ENCODE data around the gene MAB21L1. TPM values are rescaled to one million over a fixed set of nuclear protein-coding genes. Genes with fewer than 3 reads are reported as not detected.
A peak's percentile ranks its signal among the peaks of the same experiment; 100 is the strongest.

MAB21L1 gene
- total and polyA plus RNA-seq, 2 experiments from 2014 or later, result 0.78 TPM; not detected in 1

- peak overlapping the region; percentile 63 for H3K4me3 ChIP-seq
- H3K27ac ChIP-seq (ENCODE audit: low read depth), result no peak overlapping the region
- Mint-ChIP-seq H3K36me3 (ENCODE audit: low read depth) (no peaks in the 10 kb centered on the region), H3K4me3 (no peak overlapping the region), H3K9me3 (no peaks in the 10 kb centered on the region), H3K4me1 (peaks cover 37% of the 10 kb centered on the region), H3K27me3 (ENCODE audit: insufficient read depth, low read depth, poor library complexity) (peaks cover 47% of the 10 kb centered on the region), H3K27ac (no peak overlapping the region)
- no peak overlapping the region for H2AFZ ChIP-seq
- no peaks in the 10 kb centered on the region for H3K79me2 ChIP-seq (replicated peaks; ENCODE audit: insufficient read depth)
- H4K20me1 ChIP-seq (replicated peaks; ENCODE audit: insufficient read depth), result peaks cover 17% of the 10 kb centered on the region; the same call in 1 of the 2 replicates
- no peak for TF ChIP-seq ZNF114 (CRISPR knock-in tag; IDR thresholded peaks at IDR 0.05)
- TF ChIP-seq JUNB (IDR thresholded peaks at IDR 0.05; ENCODE audit: unreplicated experiment), result no peak
- TF ChIP-seq EZH2 (IDR thresholded peaks at IDR 0.05; ENCODE audit: low read depth, unreplicated experiment), result no peak
- TF ChIP-seq POLR2AphosphoS5 (IDR thresholded peaks at IDR 0.05; ENCODE audit: low read depth), result no peak
- TF ChIP-seq, protein P1, sequence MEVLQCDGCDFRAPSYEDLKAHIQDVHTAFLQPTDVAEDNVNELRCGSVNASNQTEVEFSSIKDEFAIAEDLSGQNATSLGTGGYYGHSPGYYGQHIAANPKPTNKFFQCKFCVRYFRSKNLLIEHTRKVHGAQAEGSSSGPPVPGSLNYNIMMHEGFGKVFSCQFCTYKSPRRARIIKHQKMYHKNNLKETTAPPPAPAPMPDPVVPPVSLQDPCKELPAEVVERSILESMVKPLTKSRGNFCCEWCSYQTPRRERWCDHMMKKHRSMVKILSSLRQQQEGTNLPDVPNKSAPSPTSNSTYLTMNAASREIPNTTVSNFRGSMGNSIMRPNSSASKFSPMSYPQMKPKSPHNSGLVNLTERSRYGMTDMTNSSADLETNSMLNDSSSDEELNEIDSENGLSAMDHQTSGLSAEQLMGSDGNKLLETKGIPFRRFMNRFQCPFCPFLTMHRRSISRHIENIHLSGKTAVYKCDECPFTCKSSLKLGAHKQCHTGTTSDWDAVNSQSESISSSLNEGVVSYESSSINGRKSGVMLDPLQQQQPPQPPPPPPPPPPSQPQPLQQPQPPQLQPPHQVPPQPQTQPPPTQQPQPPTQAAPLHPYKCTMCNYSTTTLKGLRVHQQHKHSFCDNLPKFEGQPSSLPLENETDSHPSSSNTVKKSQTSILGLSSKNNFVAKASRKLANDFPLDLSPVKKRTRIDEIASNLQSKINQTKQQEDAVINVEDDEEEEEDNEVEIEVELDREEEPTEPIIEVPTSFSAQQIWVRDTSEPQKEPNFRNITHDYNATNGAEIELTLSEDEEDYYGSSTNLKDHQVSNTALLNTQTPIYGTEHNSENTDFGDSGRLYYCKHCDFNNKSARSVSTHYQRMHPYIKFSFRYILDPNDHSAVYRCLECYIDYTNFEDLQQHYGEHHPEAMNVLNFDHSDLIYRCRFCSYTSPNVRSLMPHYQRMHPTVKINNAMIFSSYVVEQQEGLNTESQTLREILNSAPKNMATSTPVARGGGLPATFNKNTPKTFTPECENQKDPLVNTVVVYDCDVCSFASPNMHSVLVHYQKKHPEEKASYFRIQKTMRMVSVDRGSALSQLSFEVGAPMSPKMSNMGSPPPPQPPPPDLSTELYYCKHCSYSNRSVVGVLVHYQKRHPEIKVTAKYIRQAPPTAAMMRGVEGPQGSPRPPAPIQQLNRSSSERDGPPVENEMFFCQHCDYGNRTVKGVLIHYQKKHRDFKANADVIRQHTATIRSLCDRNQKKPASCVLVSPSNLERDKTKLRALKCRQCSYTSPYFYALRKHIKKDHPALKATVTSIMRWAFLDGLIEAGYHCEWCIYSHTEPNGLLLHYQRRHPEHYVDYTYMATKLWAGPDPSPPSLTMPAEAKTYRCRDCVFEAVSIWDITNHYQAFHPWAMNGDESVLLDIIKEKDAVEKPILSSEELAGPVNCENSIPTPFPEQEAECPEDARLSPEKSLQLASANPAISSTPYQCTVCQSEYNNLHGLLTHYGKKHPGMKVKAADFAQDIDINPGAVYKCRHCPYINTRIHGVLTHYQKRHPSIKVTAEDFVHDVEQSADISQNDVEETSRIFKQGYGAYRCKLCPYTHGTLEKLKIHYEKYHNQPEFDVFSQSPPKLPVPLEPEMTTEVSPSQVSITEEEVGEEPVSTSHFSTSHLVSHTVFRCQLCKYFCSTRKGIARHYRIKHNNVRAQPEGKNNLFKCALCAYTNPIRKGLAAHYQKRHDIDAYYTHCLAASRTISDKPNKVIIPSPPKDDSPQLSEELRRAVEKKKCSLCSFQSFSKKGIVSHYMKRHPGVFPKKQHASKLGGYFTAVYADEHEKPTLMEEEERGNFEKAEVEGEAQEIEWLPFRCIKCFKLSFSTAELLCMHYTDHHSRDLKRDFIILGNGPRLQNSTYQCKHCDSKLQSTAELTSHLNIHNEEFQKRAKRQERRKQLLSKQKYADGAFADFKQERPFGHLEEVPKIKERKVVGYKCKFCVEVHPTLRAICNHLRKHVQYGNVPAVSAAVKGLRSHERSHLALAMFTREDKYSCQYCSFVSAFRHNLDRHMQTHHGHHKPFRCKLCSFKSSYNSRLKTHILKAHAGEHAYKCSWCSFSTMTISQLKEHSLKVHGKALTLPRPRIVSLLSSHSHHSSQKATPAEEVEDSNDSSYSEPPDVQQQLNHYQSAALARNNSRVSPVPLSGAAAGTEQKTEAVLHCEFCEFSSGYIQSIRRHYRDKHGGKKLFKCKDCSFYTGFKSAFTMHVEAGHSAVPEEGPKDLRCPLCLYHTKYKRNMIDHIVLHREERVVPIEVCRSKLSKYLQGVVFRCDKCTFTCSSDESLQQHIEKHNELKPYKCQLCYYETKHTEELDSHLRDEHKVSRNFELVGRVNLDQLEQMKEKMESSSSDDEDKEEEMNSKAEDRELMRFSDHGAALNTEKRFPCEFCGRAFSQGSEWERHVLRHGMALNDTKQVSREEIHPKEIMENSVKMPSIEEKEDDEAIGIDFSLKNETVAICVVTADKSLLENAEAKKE (CRISPR knock-in tag; IDR thresholded peaks at IDR 0.05), result no peak
- TF ChIP-seq CTCF (conservative IDR thresholded peaks at IDR 0.05; ENCODE audit: low read depth in 2 of 2), result no peak
- no peak for TF ChIP-seq EZH2phosphoT487 (IDR thresholded peaks at IDR 0.05; ENCODE audit: unreplicated experiment)
- TF ChIP-seq NANOG (IDR thresholded peaks at IDR 0.05; ENCODE audit: borderline replicate concordance), result no peak
- TF ChIP-seq, protein P2, sequence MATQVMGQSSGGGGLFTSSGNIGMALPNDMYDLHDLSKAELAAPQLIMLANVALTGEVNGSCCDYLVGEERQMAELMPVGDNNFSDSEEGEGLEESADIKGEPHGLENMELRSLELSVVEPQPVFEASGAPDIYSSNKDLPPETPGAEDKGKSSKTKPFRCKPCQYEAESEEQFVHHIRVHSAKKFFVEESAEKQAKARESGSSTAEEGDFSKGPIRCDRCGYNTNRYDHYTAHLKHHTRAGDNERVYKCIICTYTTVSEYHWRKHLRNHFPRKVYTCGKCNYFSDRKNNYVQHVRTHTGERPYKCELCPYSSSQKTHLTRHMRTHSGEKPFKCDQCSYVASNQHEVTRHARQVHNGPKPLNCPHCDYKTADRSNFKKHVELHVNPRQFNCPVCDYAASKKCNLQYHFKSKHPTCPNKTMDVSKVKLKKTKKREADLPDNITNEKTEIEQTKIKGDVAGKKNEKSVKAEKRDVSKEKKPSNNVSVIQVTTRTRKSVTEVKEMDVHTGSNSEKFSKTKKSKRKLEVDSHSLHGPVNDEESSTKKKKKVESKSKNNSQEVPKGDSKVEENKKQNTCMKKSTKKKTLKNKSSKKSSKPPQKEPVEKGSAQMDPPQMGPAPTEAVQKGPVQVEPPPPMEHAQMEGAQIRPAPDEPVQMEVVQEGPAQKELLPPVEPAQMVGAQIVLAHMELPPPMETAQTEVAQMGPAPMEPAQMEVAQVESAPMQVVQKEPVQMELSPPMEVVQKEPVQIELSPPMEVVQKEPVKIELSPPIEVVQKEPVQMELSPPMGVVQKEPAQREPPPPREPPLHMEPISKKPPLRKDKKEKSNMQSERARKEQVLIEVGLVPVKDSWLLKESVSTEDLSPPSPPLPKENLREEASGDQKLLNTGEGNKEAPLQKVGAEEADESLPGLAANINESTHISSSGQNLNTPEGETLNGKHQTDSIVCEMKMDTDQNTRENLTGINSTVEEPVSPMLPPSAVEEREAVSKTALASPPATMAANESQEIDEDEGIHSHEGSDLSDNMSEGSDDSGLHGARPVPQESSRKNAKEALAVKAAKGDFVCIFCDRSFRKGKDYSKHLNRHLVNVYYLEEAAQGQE (IDR thresholded peaks at IDR 0.05; ENCODE audit: unreplicated experiment), result no peak
- no peak for TF ChIP-seq STAT1 (IDR thresholded peaks at IDR 0.05; ENCODE audit: unreplicated experiment)
- TF ChIP-seq CREB1 (CRISPR knock-in tag; IDR thresholded peaks at IDR 0.05; ENCODE audit: low read depth), result no peak
- no peak for TF ChIP-seq ZNF331 (CRISPR knock-in tag; IDR thresholded peaks at IDR 0.05; ENCODE audit: low read depth)
- TF ChIP-seq ETS1 (IDR thresholded peaks at IDR 0.05), result no peak
- DNase-seq (ENCODE audit: low spot score) (no peak), ATAC-seq (no peak)
- no peaks in the 10 kb centered on the region for H3K9me2 ChIP-seq (ENCODE audit: insufficient read depth)
- H3K36me3 ChIP-seq (ENCODE audit: insufficient read depth), result no peaks in the 10 kb centered on the region
- peak overlapping the region; percentile 86 for H3K4me2 ChIP-seq
- peaks cover 59% of the 10 kb centered on the region for H3K27me3 ChIP-seq (ENCODE audit: insufficient read depth)
- H3K4me1 ChIP-seq (ENCODE audit: insufficient read depth), result peaks cover 39% of the 10 kb centered on the region
- H3F3A ChIP-seq (replicated peaks; ENCODE audit: low read depth), result no peaks in the 10 kb centered on the region; the same call in 1 of the 2 replicates
Measured at GRCh38 chr13:35479706-35480105, 3.2 kb upstream of the MAB21L1 start.

All from GM23338 (cell line).